NCI-H2081 (cell line): Measurements from ENCODE around the gene SLF1.

Experiments
- DNase-seq, 2 experiments: peaks; one replicate each; lab custom pipeline; 2025; lab: John Stamatoyannopoulos, UW

The SLF1 gene

DNA sequence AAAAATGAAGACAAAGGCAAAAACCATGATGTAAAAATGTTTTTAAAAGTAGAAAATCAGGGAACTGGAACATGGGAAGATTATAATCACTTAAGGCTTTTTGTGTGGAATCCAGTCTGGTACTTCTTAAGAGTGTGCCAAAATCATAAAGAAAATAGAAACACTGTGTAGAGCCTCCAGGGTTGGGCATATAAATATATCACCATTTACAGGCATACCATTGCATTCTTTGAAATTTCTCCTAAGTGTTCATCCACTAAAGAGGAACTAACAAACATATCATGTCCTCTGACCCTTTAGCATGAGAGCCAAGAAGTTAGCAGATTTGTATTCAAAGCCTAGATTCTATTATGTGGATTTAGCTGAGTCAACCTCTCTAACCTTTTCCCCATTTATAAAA is 93.3 kb downstream of the SLF1 start:
- DNase-seq, result no peak

- no peak for DNase-seq
Measured at GRCh38 chr5:94715768-94716167, 97.3 kb downstream of the SLF1 start.

- no peak for DNase-seq
Measured at GRCh38 chr5:94725142-94725541, 106.7 kb downstream of the SLF1 start.

- no peak for DNase-seq
Measured at GRCh38 chr5:94731471-94731870, 113.0 kb downstream of the SLF1 start.

DNA sequence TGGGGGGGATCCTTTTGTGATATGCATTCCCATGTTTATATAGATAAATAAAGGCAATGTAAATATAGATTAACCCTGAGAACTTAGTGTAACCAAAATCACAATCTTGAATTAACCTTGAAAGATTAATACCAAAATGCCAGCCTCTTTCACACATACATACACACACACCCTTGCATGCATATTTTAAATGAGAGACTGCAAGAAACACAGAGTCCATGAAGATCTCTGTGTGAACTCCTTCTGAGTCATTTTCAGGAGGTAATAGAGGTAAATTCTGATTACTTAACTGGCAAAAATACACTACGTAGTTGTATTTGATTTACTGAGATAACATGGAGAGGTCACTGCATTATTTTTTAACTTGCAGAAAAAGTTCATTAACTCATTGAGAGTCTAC is 118.0 kb downstream of the SLF1 start:
- DNase-seq, result no peak

DNA sequence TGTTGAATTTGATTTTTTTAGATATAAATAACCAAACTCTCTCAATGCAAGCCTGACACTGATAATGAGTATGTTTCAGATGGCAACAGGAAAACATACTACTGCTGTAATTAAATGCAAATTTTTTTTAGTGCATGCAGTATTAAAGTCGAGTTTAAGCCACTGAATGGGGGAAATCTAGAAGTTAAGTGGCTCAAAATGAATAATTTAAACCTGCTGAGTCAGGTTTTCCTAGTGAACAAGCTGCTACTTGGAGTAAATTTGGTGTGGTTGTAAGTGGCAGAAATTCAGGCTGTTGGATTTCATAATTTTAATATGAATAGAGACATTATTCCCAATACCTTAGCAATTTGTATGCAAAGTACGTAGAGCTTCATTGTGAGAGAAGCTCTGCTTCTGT is 121.8 kb downstream of the SLF1 start:
- no peak for DNase-seq

DNA sequence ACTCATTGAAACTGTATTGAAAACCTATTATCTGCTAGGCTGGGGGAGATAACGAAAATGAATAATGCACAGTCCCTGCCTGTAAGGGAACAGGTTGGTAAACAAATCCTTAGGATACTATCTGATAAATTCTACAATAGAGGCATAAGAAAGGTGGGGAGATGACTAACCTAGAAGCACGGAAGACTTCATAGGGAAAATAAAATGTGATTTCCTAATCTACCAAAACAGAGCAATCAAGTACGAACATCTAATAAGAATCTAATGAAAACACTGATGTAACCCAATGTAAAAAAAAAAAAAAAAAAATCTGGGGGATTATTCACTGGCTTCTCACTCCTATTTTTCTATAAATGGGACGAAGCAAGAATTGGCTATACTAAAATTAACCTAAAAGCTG is 124.4 kb downstream of the SLF1 start:
- DNase-seq, result no peak

GRCh38 chr5:94744906-94745305 is 126.4 kb downstream of the SLF1 start:
- no peak for DNase-seq

- DNase-seq, result no peak
Measured at GRCh38 chr5:94745786-94746730, 127.6 kb downstream of the SLF1 start.

- DNase-seq, result no peak
Measured at GRCh38 chr5:94746731-94747124, 128.3 kb downstream of the SLF1 start.
